NK-92 treated with Interleukin-12 subunit alpha and Interleukin-12 subunit beta, amount 100 ng/mL, for 24 hours (cell line): ENCODE measurements around the gene TLR2.
"Not testable (repeated sequence)": the region's sequence is repeated elsewhere in the genome, so short reads cannot be mapped to it uniquely, and the experiment has no call there.

Experiments
- DNase-seq: peaks from one replicate; lab custom pipeline; 2025; lab: John Stamatoyannopoulos, UW

TLR2 gene

DNA sequence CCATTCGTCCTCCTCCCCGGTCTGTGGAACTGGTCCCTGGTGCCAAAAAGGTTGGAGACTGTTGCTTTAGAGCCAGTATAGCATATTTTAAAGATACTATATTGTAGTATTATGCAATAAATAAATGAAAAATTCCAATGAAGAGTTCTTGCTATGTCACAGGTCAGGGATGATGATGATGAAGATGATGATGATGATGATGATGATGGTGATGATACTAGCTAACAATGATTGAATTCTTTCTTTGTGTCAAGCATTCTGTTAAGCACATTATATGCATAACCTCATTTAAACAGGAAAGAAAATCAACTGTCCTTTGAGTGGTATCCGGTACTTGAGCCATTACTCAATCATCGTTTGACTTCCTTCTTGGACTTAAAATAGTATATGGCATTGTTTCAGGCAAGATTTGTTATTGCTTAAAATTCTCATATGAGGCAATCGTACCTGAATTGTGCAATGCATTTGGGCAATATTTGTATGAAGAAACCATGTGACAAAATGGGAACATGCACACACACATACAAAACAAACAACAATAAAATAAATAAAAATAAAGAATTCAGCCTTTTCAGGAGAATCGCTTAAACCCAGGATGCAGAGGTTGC lies 22.8 kb upstream of the TLR2 start:
- no peak for DNase-seq

DNA sequence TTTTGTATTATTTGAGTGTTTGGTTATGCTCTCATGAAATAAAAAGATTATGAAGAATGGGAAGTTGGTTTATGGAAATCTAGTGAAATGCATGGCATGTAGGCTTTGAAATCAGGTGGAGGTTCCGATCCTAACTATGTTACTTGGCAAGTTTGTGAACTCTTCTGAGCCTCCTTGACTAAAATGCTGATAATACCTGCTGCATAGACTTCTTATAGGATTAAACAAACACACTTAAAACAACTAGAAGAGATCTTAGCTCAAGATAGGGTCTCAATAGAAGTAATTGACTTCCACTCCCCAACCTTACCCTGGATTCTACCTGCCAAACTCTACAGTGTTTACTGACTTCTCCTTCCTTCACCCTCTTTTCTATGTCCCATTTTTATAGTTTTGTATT lies 22.2 kb upstream of the TLR2 start:
- no peak for DNase-seq

DNA sequence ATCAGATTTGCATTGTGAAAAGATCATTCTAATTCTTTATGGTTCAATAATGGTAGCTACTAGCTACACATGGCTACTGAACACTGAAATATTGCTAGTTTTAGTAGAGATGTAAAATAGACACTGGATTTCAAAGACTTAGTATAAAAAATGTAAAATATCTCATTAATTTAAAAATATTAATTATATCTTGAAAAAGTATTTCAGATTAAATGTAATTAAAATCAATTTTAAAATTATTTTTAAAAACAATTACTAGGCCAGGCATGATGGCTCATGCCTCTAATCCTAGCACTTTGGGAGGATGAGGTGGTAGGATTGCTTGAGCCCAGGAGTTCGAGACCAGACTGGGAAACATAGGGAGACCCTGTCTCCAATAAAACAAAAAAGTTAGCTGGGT lies 20.4 kb upstream of the TLR2 start:
- DNase-seq, result no peak

DNA sequence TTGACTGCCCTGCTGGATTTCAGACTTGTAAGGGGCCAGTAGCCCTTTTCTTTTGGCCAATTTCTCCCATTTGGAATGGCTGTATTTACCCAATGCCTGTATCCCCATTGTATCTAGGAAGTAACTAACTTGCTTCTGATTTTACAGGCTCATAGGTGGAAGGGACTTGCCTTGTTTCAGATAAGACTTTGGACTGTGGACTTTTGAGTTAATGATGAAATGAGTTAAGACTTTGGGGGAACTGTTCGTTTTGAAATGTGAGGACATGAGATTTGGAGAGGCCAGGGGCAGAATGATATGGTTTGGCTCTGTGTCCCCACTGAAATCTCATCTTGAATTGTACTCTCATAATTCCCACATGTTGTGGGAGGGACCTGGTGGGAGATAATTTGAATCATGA lies 17.6 kb upstream of the TLR2 start:
- DNase-seq, result not testable (repeated sequence)

DNA sequence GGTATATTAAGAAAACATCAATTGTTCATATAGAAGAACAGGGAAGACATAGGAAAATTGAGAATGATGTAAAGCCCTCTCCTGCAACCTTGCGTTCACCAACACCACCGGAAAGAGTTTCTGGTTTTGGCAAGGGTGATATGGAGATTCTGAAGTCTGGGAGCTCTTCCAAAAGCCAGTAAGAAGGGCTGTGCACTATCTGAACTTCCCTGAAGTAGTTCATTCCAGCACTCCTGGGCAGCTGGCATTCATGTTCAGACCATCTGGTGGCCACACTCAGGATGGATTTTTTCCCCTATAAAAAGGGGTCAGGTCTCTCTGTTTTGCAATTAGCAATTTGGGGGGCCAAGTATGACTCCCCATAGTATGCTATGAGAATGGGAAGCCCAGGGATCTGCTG lies 15.4 kb upstream of the TLR2 start:
- DNase-seq, result no peak

DNA sequence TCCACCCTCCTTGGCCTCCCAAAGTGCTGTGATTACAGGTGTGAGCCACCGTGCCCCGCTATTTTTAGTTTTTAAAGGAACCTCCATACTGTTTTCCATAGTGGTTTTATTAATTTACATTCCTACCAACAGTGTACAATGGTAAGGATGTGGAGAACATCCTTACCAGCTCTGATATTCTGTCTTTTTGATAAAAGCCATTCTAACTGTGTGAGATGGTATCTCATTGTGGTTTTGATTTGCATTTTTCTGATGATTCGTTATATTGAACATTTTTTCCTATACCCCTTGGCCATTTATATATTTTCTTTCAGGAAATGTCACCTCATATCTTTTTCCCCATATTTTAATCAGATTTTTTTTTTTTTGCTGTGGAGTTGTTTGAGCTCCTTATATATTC lies 14.2 kb upstream of the TLR2 start:
- no peak for DNase-seq

DNA sequence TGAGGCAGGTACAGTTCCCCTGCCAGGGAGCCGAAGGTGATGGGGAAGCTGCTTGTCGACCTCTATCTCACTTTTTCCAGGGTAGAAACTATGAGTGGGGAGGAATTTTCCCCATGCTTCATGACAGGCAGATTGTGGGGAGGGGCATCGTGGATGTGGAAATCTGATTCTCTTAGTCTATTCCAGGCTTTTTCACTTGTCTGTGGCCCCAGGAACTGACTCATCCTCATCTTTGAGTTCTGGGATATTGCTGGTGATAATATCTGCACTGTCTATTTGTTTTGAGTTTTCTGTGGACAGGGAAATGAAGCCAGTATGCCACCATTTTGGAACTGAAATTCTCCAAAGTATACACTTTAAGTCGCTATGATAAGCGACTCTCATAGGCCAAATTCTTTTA lies 7.6 kb upstream of the TLR2 start:
- no peak for DNase-seq

DNA sequence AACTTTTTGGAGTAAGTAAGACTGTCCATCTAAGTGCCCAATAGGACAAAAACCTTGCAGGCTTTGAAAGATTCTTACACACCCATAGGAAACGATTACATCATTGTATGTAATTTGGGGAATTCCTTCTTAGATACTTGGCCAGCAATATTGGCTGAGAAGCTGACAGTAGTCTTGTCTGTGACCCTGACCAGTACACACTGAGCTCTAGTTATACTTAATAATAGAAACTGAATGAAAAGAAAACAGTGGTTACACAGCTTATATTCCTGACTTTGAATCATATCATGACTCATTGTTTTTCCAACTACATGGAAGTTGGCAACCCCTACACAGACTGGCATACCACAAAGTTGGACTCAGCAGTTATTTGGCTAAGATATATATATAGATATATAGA lies 7.1 kb upstream of the TLR2 start:
- no peak for DNase-seq

DNA sequence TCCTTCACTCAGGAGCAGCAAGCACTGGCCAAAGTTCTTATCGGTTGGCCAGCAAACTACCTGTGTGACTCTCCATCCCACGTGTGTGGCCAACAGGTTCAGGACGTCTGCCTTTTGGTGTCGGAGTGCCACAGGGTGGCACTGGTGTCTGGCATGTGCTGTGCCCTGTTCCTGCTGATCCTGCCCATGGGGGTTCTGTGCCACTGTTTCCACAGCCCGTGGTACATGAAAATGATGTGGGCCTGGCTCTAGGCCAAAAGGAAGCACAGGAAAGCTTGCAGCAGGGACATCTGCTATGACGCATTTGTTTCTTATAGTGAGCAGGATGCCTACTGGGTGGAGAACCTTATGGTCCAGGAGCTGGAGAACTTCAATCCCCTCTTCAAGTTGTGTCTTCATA lies 4.6 kb upstream of the TLR2 start:
- no peak for DNase-seq

DNA sequence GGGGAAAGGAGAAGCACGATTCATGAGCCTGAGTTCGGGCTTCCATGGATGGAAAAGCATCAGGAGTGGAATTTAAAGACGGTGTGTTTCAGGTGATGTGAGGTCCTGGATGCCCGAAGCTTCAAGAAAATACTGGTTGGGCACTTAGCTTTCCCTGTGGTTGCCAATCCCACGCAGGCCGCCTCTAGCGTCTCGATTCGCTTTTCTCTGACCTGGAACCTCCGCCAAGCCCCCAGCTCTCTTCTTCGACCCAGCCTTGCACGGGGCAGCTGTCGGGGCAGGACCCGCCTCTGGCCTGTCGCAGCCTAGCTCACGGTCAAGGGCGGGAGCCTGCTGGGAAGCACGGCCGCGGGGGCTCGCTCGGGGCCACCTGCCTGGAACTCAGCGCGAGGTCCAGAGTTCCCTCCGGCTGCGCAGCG lies 308 bp upstream of the TLR2 start:
- no peak for DNase-seq

DNA sequence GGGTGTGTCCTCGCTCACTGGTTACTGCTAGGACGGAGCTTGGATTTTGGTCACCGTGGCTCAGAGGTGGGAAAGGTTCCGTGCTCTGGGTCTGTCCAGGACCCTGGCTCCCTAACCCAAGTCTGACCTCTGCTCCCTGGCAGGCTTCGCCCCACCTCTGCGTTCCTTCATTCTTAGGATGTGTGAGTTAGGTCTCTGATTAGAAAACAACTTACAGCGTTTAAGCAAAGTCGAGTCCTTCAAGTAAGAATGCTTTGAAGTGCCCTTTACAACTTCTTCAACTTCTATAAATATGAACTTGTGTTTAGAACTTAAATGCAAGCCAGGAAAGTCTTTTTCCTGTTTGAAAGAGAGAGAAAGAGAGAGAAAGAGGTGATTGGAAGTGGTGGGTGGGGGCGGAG lies 891 bp downstream of the TLR2 start:
- DNase-seq, result no peak

DNA sequence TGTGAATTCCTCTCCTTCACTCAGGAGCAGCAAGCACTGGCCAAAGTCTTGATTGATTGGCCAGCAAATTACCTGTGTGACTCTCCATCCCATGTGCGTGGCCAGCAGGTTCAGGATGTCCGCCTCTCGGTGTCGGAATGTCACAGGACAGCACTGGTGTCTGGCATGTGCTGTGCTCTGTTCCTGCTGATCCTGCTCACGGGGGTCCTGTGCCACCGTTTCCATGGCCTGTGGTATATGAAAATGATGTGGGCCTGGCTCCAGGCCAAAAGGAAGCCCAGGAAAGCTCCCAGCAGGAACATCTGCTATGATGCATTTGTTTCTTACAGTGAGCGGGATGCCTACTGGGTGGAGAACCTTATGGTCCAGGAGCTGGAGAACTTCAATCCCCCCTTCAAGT lies 20.4 kb downstream of the TLR2 start:
- DNase-seq, result no peak

DNA sequence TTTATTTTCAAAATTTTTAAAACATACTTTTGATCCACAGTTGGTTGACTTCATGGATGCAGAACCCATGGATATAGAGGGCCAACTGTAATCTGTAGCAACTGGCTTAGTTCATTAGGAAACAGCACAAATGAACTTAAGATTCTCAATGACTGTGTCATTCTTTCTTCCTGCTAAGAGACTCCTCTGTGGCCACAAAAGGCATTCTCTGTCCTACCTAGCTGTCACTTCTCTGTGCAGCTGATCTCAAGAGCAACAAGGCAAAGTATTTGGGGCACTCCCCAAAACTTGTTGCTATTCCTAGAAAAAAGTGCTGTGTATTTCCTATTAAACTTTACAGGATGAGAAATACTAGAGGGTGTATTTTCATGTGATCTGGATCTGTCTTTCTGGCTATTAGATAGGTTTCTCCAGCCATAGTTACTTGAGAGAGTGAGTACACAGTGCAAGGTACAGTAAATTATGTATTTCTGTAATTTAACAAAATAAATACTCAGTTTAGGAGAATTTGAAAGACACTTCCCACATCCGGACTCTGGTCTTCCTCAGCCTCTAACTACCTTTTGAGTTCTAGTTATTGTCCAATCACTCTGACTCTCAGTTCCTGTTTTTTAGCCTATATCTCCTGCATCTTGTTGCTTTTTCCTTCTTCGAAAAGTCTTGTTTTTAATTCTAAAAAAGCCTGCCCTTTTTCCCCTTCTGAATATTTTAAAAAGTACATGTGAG lies 21.8 kb downstream of the TLR2 start:
- DNase-seq, result no peak

DNA sequence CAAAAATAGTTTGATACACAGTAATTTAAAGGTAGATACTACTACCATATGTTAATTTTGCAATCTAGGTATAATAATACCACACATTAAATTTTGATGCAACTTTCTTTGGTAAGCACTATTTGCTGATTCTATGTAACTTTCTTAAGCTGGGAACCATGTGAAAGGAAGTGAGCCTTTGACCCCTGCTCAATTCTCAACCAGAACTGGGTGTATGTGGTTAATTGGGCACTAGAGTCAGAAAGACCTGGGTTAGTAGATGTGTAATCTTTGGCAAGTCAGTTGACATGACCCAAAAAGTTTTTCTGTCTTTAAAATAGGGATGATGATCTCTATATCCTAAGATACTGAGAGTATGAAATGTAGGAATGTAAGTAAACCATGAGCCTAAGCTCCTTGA lies 22.4 kb downstream of the TLR2 start:
- no peak for DNase-seq

DNA sequence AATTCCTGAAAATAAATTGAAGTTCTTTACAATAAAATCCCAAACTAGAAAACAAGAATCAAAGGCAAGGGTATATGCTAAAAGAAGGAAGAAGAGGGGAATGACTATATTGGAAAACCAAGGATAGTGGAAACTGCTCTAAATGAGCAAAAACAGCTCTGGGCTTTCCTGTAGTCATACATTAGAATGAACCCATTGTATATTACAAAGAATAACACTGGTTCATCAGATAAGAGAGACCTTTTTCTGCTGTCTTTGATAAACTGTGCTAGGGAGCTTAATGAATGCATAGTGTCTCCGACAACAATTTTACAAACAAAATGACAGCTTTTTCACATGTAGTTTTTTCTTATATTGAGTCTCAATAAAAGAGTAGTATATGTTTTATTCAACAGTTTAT lies 26.6 kb downstream of the TLR2 start:
- DNase-seq, result no peak

DNA sequence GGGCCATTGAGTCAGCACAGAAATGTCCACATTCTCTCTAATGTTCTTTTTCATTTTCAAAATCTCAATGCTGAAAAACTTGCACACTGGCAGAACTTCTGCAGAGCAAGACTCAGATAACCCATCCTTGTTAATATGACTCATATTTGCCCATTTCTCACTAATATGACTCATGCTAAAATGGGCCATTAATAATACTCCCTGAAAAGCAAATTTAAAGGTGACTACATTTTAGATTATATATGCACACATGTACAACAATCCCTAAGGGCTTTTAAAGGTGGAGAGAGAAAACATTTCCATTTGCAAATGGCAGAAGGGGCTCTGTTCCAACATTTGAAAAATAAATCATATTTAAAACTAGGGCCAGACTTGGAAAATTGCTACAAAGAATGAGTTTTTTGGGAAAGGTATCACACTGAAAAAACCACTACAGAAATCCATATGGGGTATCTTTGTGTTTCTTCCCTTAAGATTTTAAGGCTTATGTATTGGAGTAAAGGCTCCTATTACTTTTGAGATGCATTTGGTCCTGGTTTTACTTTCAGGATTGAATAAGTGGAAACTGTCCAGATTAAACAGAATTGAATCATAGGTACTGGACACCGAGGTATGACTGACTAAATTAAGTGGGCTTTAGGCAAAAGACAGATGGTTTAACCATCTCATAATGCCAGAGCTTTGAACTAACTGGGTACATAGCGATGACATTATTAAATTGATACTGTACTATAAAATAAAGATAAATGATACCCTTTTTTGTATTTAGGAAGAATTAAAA lies 30.0 kb downstream of the TLR2 start:
- no peak for DNase-seq

DNA sequence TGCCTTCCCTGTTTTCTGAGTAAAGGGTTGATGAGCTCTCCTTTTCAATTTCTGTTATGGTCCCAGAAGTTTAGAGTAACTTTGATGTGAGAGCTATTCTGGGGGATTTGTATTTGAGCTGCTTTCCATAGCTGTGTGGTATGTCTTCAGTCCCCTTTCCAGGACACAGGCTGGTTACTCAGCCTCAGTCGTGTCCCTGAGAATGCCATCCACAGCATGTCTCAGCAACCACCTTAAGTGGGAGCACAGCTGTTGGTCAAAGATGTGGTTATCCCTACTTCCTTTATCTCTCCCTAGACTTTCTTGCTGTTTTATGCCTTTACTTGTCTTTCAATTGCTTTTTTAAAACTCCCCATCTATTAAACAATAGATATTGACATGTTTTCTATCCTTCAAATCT lies 38.0 kb downstream of the TLR2 start:
- DNase-seq, result no peak

DNA sequence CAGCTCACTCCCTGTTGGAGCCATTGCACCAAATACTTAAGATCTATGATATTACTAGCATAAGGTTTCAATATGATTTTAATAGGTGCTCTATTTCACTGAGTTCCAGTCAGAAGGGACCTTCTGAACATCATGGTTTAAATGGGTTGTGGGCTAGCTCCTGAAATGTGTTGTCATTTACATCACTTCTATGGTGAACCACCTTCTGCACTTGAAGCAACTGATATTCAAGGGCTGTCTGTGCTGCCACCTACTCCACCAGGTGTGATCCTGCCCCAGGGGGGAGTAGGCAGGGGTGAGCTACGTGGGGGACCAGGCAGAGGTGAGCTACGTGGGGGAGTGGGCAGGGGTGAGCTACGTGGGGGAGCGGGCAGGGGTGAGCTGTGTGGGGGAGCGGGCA lies 40.5 kb downstream of the TLR2 start:
- DNase-seq, result no peak

DNA sequence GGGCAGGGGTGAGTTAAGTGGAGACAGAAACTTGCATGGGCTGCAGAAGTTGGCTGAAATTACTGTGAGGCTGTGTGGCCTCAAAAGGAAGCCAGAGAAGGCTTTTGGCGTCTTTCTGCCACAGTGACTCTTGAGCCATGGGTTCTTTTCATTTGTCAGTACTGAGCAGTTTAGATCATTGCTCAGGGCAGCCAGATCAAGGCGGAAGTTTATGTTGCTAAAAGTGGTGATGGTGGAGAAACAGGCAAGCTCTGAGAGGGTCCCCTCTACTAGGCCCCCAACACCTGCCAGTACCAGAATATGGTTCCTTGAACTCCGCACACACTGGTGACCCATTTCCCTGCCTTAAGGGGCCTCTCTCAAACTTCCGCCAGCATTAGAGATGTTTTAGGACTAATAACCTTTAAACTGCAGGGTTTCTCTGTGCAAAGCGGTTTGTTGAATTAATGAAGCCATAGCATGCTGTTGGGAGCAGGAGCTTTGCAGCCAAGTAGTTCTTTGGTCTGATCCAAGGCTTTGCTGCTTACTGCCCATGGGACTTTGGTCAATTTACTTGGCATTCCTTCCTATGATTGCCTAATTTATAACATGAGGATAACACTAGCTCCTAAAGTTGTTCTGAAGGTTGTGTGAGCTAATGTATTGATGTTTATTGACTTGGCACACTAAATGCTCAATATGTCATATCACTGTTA lies 41.2 kb downstream of the TLR2 start:
- no peak for DNase-seq

DNA sequence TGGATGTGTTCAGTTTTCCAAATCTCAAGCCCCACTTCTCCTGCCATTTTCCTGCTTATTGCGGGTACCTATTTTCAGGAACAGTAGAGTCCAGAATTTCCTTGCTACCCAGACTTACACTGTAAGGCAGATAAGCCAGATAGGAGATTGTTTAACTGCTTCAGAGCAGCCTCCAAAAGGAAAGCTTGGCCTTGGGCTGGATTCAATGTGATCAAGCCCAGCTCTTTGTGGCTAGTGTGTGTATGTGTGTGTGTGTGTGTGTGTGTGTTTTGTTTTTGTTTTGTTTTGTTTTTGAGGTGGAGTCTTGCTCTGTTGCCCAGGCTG lies 41.7 kb downstream of the TLR2 start:
- DNase-seq, result no peak

DNA sequence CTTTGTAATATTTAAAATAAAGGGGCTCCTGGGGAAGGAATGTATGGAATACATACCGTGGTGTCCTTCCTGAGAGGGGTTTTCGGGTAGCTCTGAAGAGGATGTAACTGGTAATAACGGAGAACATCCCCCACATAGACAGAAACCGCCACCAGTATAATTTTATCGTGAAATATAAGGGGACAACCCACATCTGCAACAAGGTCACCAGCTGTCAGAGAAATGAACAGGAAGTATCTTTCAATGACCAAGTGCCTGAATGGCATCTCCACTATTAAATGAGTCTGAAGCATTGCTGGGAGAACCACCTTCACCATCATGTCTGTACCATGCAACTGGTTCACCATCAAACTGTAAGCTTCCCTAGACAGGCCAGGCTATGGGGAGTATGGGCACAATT lies 44.1 kb downstream of the TLR2 start:
- no peak for DNase-seq

DNA sequence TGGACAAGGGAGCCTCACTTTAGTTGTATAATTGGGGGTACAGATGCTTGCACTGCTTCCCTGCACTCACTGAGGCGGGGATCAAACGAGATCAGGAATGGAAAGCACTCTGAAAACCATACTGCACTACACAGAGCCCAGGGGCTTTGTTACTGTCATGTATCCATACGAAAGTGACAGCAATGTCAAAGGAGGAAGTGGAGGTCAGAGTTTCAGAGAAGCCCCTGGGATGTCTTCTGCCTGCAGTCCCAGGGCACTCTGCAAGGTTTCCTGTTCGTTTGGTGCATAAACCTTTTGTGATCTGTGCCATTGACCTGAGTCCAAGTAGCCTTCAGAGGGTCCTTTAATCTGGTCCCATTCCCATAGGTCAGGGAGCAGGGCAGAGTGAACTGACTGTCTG lies 44.6 kb downstream of the TLR2 start:
- no peak for DNase-seq

DNA sequence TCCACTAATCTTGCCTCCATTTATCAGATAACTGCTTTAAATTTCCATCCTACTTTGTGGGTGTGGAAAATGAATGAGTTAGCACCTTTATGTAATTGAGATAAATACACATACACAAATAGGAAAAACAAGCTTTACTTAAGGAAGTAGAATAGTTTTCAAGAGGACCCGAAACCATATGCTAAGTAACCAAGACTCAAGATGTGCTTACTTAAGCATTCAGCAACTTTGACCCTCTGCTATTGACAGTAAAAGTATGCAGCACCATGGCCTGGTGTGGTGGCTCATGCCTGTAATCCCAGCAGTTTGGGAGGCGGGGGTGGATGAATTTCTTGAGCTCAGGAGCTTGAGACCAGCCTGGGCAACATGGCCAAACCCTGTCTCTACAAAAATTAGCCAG lies 45.8 kb downstream of the TLR2 start:
- no peak for DNase-seq
